WTC11 (cell line): ENCODE results near the gene TCEA2. TPM values are rescaled to one million over a fixed set of nuclear protein-coding genes. Genes with fewer than 3 reads are reported as not detected.

Experiments
- ATAC-seq: fragments of 200-7000 bp; cut with Tn5 transposase; 2 replicates; pipeline ENCODE4 v1.10.0; 2021; ENCODE audit warnings: mild to moderate bottlenecking, moderate library complexity
- CTCF ChIA-PET: fragments of 300-600 bp; sonication (Branson Sonifier 250); formaldehyde crosslinking; loops from one replicate; lab custom pipeline; 2021; ENCODE audit warnings: antibody characterized with exemption; lab: Charles Lee
- POLR2A ChIA-PET: fragments of 350-600 bp; sonication (Branson Sonifier 250); formaldehyde crosslinking; loops from one replicate; lab custom pipeline; 2021; ENCODE audit warnings: antibody characterized with exemption; lab: Charles Lee
- DNase-seq: peaks from one replicate; pipeline ENCODE4 v3.0.0; 2021; ENCODE audit warnings: low spot score
- H3K27ac Mint-ChIP-seq: 2 replicates; pipeline ENCODE4 v1.8.0; 2021; ENCODE audit warnings: mixed read lengths
- H3K27me3 Mint-ChIP-seq: 2 replicates; pipeline ENCODE4 v1.8.0; 2021; ENCODE audit warnings: low read depth, mild to moderate bottlenecking, moderate library complexity, mixed read lengths
- H3K36me3 Mint-ChIP-seq: 2 replicates; pipeline ENCODE4 v1.8.0; 2021; ENCODE audit warnings: mixed read lengths
- H3K4me1 Mint-ChIP-seq: 2 replicates; pipeline ENCODE4 v1.8.0; 2022; ENCODE audit warnings: mixed read lengths
- H3K4me3 Mint-ChIP-seq: 2 replicates; pipeline ENCODE4 v1.8.0; 2021; ENCODE audit warnings: mild to moderate bottlenecking, moderate library complexity, mixed read lengths
- H3K9me3 Mint-ChIP-seq: 2 replicates; pipeline ENCODE4 v1.8.0; 2021; ENCODE audit warnings: mixed read lengths
- ATF3 ChIP-seq: sonication (generic); formaldehyde crosslinking; conservative IDR thresholded peaks from 2 replicates; pipeline ENCODE4 v1.8.1; 2022; ENCODE audit warnings: mild to moderate bottlenecking, missing genetic modification reagents
- ATF6 ChIP-seq: sonication (generic); formaldehyde crosslinking; IDR thresholded peaks from 2 replicates; pipeline ENCODE4 v1.8.1; 2023; ENCODE audit warnings: mild to moderate bottlenecking, missing genetic modification reagents
- CBFB ChIP-seq: sonication (generic); formaldehyde crosslinking; IDR thresholded peaks from 2 replicates; pipeline ENCODE4 v1.8.1; 2022; ENCODE audit warnings: mild to moderate bottlenecking, low read depth, missing genetic modification reagents
- CREB1 ChIP-seq: sonication (generic); formaldehyde crosslinking; IDR thresholded peaks from 2 replicates; pipeline ENCODE4 v1.8.0; 2023; ENCODE audit warnings: mild to moderate bottlenecking, missing genetic modification reagents
- EMX1 ChIP-seq: fragments of 250-450 bp; sonication (Bioruptor Pico); IDR thresholded peaks from 2 replicates; pipeline ENCODE4 v1.8.0; 2021; ENCODE audit warnings: mild to moderate bottlenecking
- ESRRA ChIP-seq: sonication (generic); formaldehyde crosslinking; IDR thresholded peaks from 2 replicates; pipeline ENCODE4 v1.8.1; 2022; ENCODE audit warnings: mild to moderate bottlenecking, missing genetic modification reagents, borderline replicate concordance
- GRHL2 ChIP-seq: fragments of 250-450 bp; sonication (Bioruptor Pico); IDR thresholded peaks from 2 replicates; pipeline ENCODE4 v1.8.0; 2022; ENCODE audit warnings: mild to moderate bottlenecking, moderate library complexity; ENCODE audit not compliant: insufficient replicate concordance, severe bottlenecking
- MLX ChIP-seq: sonication (generic); formaldehyde crosslinking; IDR thresholded peaks from 2 replicates; pipeline ENCODE4 v1.8.1; 2023; ENCODE audit warnings: mild to moderate bottlenecking, missing genetic modification reagents, moderate library complexity
- MXD4 ChIP-seq: fragments of 250-450 bp; sonication (Bioruptor Pico); IDR thresholded peaks from 2 replicates; pipeline ENCODE4 v1.8.0; 2021; ENCODE audit warnings: mild to moderate bottlenecking, moderate library complexity, borderline replicate concordance
- NR2C2 ChIP-seq: sonication (generic); formaldehyde crosslinking; IDR thresholded peaks from 2 replicates; pipeline ENCODE4 v1.8.0; 2022; ENCODE audit warnings: mild to moderate bottlenecking, missing genetic modification reagents
- TCF7 ChIP-seq: sonication (generic); formaldehyde crosslinking; IDR thresholded peaks from 2 replicates; pipeline ENCODE4 v1.8.0; 2022; ENCODE audit warnings: mild to moderate bottlenecking, low read depth, missing genetic modification reagents, moderate library complexity
- TEAD1 ChIP-seq: sonication (generic); formaldehyde crosslinking; IDR thresholded peaks from 2 replicates; pipeline ENCODE4 v1.8.0; 2022; ENCODE audit warnings: mild to moderate bottlenecking, missing genetic modification reagents
- TEAD4 ChIP-seq: sonication (generic); formaldehyde crosslinking; IDR thresholded peaks from 2 replicates; pipeline ENCODE4 v1.8.0; 2022; ENCODE audit warnings: mild to moderate bottlenecking, missing genetic modification reagents
- ZNF219 ChIP-seq: sonication (generic); formaldehyde crosslinking; IDR thresholded peaks from 2 replicates; pipeline ENCODE4 v1.8.0; 2023; ENCODE audit warnings: missing genetic modification reagents, mild to moderate bottlenecking, borderline replicate concordance
- ZNF317 ChIP-seq: sonication (generic); formaldehyde crosslinking; IDR thresholded peaks from 2 replicates; pipeline ENCODE4 v1.8.1; 2023; ENCODE audit warnings: low read depth, mild to moderate bottlenecking, moderate library complexity, missing genetic modification reagents, borderline replicate concordance
- ZNF532 ChIP-seq: fragments of 250-450 bp; sonication (Bioruptor Pico); IDR thresholded peaks from 2 replicates; pipeline ENCODE4 v1.9.0; 2021; ENCODE audit warnings: mild to moderate bottlenecking, borderline replicate concordance
- total RNA-seq: library from RNA; stranded (reverse); gene quantifications from 3 replicates; pipeline ENCODE4 v1.2.3, GENCODE V29; 2021

TCEA2 gene
- total RNA-seq, 1 experiment from 2014 or later, result 55.8 TPM

- no peaks in the 10 kb centered on the region for H3K36me3 Mint-ChIP-seq
- DNase-seq, result no peak
- no peaks in the 10 kb centered on the region for H3K9me3 Mint-ChIP-seq
- peaks cover 12% of the 10 kb centered on the region for H3K4me1 Mint-ChIP-seq
- TF ChIP-seq TCF7 (CRISPR knock-in tag) (no peak), TEAD1 (no peak), CREB1 (CRISPR knock-in tag) (no peak)
- no peak for ATAC-seq
- CTCF ChIA-PET, result interaction anchor here (1.0 kb wide), 1 partner anchor 19 kb away, joined by 4 read pairs; no protein-coding TSS in a partner anchor
- H3K27ac Mint-ChIP-seq, result no peak overlapping the region
- no peak overlapping the region for H3K4me3 Mint-ChIP-seq
- peaks cover 12% of the 10 kb centered on the region for H3K27me3 Mint-ChIP-seq
- POLR2A ChIA-PET, result no interaction called here
Measured at GRCh38 chr20:64076061-64076997, 13.3 kb downstream of the TCEA2 start.

- POLR2A ChIA-PET, result no interaction called here
- peaks cover 17% of the 10 kb centered on the region for H3K4me1 Mint-ChIP-seq
- no peak for ATAC-seq
- no peaks in the 10 kb centered on the region for H3K9me3 Mint-ChIP-seq
- no peaks in the 10 kb centered on the region for H3K36me3 Mint-ChIP-seq
- H3K27me3 Mint-ChIP-seq, result peaks cover 19% of the 10 kb centered on the region
- no peak for DNase-seq
- no peak for TF ChIP-seq ZNF532 (CRISPR knock-in tag)
- TF ChIP-seq EMX1, result no peak
- no peak for TF ChIP-seq GRHL2 (CRISPR knock-in tag)
- TF ChIP-seq MXD4 (CRISPR knock-in tag), result no peak
- no peak for TF ChIP-seq MLX (CRISPR knock-in tag)
- no peak for TF ChIP-seq ATF6
- no peak for TF ChIP-seq ZNF219 (CRISPR knock-in tag)
- TF ChIP-seq ATF3 (CRISPR knock-in tag), result no peak
- TF ChIP-seq TEAD4, result no peak
- CTCF ChIA-PET, result interaction anchor here (1.0 kb wide), 1 partner anchor 20 kb away, joined by 4 read pairs; no protein-coding TSS in a partner anchor
- no peak overlapping the region for H3K27ac Mint-ChIP-seq
- no peak overlapping the region for H3K4me3 Mint-ChIP-seq
Measured at GRCh38 chr20:64077094-64077493, 14.1 kb downstream of the TCEA2 start.

- H3K36me3 Mint-ChIP-seq, result no peaks in the 10 kb centered on the region
- TF ChIP-seq ZNF317 (CRISPR knock-in tag), result no peak
- no peak for TF ChIP-seq ESRRA (CRISPR knock-in tag)
- no peak for TF ChIP-seq NR2C2 (CRISPR knock-in tag)
- no peak for TF ChIP-seq CBFB (CRISPR knock-in tag)
- no peak for DNase-seq
- H3K4me3 Mint-ChIP-seq, result no peak overlapping the region
- no peaks in the 10 kb centered on the region for H3K9me3 Mint-ChIP-seq
- peaks cover 23% of the 10 kb centered on the region for H3K27me3 Mint-ChIP-seq
- POLR2A ChIA-PET, result no interaction called here
- ATAC-seq, result no peak
- CTCF ChIA-PET, result interaction anchor here (2.3 to 4.2 kb wide), 3 partner anchors 11 to 97 kb away, joined by 9 to 16 read pairs (median 15); partner anchors contain the start of gene PRPF6
- H3K4me1 Mint-ChIP-seq, result peaks cover 21% of the 10 kb centered on the region
- no peak overlapping the region for H3K27ac Mint-ChIP-seq
Measured at GRCh38 chr20:64077541-64077875, 14.5 kb downstream of the TCEA2 start.
